ENCODE measurements around the gene SLC22A3. TPM values are rescaled to one million over a fixed set of nuclear protein-coding genes. Genes with fewer than 3 reads are reported as not detected.

The SLC22A3 gene
- total RNA-seq, 1 experiment from 2014 or later = 4.1 TPM

DNA sequence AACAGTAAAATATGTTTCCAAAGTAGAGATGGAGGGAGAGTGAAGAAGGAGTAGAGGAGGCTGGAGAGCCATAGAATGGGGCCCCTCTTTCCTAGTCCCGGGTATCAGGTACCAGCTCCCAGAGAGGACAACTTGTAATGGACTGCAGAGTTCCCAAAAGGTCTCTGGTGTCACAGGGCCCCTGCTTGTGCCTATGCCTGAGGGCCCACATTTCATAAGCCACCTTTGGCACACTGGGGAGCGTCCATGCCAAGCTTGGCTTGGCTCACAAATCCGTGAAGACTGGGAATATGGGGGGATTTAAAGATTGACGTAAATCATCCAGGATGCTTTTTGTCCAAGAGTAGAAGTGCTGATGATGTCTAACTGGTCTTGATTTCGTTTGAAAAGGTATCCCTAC lies 16.4 kb upstream of the SLC22A3 start:
- 0 out of 2 replicates have a peak, but pooled peaks cover 3% of the 10 kb centered on the region for H3K36me3 Mint-ChIP-seq
- H3K4me1 Mint-ChIP-seq = no peaks in the 10 kb centered on the region; the same call in 1 of the 2 replicates
- TF ChIP-seq CREB1 (CRISPR knock-in tag; IDR thresholded peaks at IDR 0.05) = no peak
- no peak for TF ChIP-seq MLX (CRISPR knock-in tag; IDR thresholded peaks at IDR 0.05)
- no peak for TF ChIP-seq ZBTB21 (CRISPR knock-in tag; IDR thresholded peaks at IDR 0.05; ENCODE audit: borderline replicate concordance)
- ATAC-seq (no peak), DNase-seq (ENCODE audit: low spot score) (no peak)
- H3K27ac Mint-ChIP-seq = no peak overlapping the region
- no peak overlapping the region for H3K4me3 Mint-ChIP-seq
- ChIA-PET POLR2A (no interaction called here), CTCF (no interaction called here)
- H3K27me3 Mint-ChIP-seq (ENCODE audit: low read depth) = peaks cover 6% of the 10 kb centered on the region; the same call in 1 of the 2 replicates
- H3K9me3 Mint-ChIP-seq = peaks cover 15% of the 10 kb centered on the region; the same call in 1 of the 2 replicates

DNA sequence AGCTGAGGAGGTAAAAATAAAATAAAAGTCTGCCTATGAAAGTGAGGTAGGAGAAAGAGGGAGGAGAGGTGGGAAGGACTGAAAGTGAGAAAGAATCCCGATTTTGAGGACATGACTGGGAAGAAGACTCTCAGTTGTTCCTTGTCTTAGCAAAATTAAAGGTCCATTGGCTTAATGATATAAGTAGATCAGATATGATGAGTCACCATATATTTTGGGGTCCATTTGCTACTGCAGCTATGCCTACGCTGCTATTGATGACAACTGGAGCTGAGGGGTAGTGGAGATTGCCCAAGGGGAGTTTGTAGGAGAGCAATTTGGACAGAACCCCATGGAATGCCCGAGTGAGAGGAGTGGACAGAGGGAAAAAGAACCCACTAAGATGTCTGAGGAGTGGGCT lies 15.1 kb upstream of the SLC22A3 start:
- Mint-ChIP-seq H3K27me3 (ENCODE audit: low read depth) (peaks cover 6% of the 10 kb centered on the region; the same call in 1 of the 2 replicates), H3K9me3 (peaks cover 15% of the 10 kb centered on the region; the same call in 1 of the 2 replicates), H3K4me3 (no peak overlapping the region), H3K4me1 (peaks cover 7% of the 10 kb centered on the region), H3K36me3 (no peaks in the 10 kb centered on the region), H3K27ac (no peak overlapping the region)
- ATAC-seq (no peak), DNase-seq (ENCODE audit: low spot score) (no peak)
- TF ChIP-seq SMAD3 (CRISPR knock-in tag; IDR thresholded peaks at IDR 0.05; ENCODE audit: borderline replicate concordance) = no peak
- no peak for TF ChIP-seq SP1 (CRISPR knock-in tag; conservative IDR thresholded peaks at IDR 0.05)
- TF ChIP-seq ZNF138 (CRISPR knock-in tag; conservative IDR thresholded peaks at IDR 0.05) = no peak
- TF ChIP-seq ESRRA (CRISPR knock-in tag; IDR thresholded peaks at IDR 0.05; ENCODE audit: borderline replicate concordance) = no peak
- TF ChIP-seq ZNF512 (CRISPR knock-in tag; IDR thresholded peaks at IDR 0.05; ENCODE audit: borderline replicate concordance) = no peak
- TF ChIP-seq TEAD1 (CRISPR knock-in tag; IDR thresholded peaks at IDR 0.05) = no peak
- TF ChIP-seq GRHL2 (CRISPR knock-in tag; IDR thresholded peaks at IDR 0.05; ENCODE audit: insufficient replicate concordance, severe bottlenecking) = no peak
- TF ChIP-seq, protein P1, sequence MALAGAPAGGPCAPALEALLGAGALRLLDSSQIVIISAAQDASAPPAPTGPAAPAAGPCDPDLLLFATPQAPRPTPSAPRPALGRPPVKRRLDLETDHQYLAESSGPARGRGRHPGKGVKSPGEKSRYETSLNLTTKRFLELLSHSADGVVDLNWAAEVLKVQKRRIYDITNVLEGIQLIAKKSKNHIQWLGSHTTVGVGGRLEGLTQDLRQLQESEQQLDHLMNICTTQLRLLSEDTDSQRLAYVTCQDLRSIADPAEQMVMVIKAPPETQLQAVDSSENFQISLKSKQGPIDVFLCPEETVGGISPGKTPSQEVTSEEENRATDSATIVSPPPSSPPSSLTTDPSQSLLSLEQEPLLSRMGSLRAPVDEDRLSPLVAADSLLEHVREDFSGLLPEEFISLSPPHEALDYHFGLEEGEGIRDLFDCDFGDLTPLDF (CRISPR knock-in tag; IDR thresholded peaks at IDR 0.05) = no peak
- TF ChIP-seq MXD4 (CRISPR knock-in tag; IDR thresholded peaks at IDR 0.05; ENCODE audit: borderline replicate concordance) = no peak
- TF ChIP-seq ZNF263 (CRISPR knock-in tag; IDR thresholded peaks at IDR 0.05; ENCODE audit: low read depth) = no peak
- TF ChIP-seq FOXJ3 (CRISPR knock-in tag; IDR thresholded peaks at IDR 0.05; ENCODE audit: borderline replicate concordance) = no peak
- no peak for TF ChIP-seq ZNF219 (CRISPR knock-in tag; IDR thresholded peaks at IDR 0.05; ENCODE audit: borderline replicate concordance)
- TF ChIP-seq, protein P2, sequence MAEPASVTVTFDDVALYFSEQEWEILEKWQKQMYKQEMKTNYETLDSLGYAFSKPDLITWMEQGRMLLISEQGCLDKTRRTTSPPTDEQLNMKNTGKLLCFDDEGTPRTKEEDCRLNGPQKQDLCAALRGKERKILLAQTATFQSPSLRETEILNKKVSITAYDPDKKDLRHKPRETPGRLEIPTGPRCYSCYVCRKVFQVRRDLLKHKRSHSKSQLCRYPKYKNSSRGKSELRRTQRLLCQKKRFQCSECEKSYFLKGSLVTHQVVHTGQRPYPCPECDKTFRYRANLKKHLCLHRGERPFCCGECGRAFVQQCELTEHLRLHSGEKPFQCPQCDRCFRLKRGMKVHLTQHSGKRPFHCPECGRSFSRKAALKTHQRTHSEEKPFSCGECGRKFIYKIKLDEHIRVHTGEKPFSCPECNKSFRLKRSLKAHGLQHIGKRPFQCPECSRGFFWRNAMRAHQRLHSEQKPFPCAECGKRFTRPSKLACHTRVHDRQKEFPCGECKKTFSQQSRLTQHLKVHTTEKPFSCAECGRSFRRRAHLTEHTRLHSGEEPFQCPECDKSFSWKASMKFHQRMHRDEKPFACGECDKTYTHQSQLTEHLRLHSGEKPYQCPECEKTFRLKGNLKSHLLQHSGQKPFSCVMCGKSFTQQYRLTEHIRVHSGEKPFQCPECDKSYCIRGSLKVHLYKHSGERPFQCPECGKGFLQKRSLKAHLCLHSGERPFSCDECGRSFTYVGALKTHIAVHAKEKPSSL (CRISPR knock-in tag; conservative IDR thresholded peaks at IDR 0.05) = no peak
- no peak for TF ChIP-seq ZNF423 (CRISPR knock-in tag; IDR thresholded peaks at IDR 0.05)
- TF ChIP-seq FOXP1 (CRISPR knock-in tag; IDR thresholded peaks at IDR 0.05; ENCODE audit: borderline replicate concordance) = no peak
- CTCF ChIA-PET = no interaction called here
- POLR2A ChIA-PET = no interaction called here

Data from WTC11 (cell line).